HG02884 (cell line): ENCODE results near the gene DFFA.
"Not testable (repeated sequence)": the region's sequence is repeated elsewhere in the genome, so short reads cannot be mapped to it uniquely, and the experiment has no call there.

Experiments used
- ATAC-seq: cut with Tn5 transposase; IDR thresholded peaks from one replicate; pipeline ENCODE4 v1.9.1; 2021; ENCODE audit warnings: mild to moderate bottlenecking, moderate library complexity; ENCODE audit not compliant: unreplicated experiment

The DFFA gene

GRCh38 chr1:10506046-10506676 lies 33.8 kb upstream of the DFFA start:
- not testable (repeated sequence) for ATAC-seq

- no peak for ATAC-seq
These were observed 31.9 kb upstream of the DFFA start for GRCh38 chr1:10504249-10504648.

DNA sequence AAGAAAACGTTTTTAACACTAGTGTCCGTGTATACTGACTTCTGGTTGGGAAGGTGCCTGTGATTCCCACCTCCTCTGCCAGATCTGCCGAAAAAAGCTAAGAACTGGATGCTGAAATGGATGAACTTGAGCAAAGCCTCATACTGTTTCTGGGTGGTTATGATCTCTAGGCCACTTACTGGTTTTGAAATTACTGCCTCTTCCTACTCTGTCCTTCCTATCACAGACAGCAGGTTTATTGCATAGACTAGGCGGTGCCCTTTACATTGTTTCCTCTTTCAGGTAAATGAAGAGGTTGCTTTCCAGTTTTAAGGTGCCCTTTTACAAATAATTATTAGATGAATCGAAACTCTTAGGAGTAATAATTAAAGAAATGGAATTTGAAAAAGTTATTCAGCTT lies 29.9 kb upstream of the DFFA start:
- no peak for ATAC-seq

DNA sequence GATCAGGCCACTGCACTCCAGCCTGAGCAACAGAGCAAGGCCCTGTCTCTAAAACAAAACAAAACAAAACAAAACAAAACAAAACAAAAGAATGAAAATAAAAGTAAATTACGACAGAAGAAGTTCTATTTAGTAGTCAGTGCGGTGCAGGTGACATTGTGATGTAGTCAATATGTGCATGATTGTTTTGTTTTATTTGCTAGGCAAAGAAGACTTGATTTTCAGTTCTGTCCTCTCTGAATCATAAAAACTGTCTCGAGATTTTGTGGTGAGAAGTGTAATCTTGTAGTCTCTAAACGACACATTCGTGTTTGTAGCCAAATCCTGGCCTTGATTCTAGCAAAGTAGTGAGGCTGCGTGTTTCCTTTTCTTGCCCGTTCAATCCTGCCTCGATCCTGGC lies 25.9 kb upstream of the DFFA start:
- no peak for ATAC-seq

- ATAC-seq: no peak
These were observed 24.8 kb upstream of the DFFA start for GRCh38 chr1:10497109-10497508.

DNA sequence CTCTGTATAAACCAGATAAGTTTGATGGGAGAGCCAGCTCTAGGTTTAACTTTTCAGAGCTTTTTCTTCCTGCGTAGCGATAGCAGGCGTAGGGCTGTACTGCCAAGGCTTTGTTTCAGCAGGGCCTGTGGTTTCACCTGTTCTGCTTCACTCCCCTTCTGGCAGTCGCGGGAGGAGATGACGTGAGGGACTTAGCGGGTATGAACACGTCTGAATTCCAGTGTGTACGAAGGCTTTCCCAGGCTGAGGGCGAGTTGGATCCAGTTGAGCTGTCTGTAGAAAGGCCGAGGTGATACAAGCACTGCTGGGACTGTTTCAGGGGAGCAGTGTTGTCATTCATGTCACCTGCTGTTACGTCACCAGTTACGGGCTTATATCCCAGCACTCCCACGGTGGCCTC lies 23.6 kb upstream of the DFFA start:
- no peak for ATAC-seq

DNA sequence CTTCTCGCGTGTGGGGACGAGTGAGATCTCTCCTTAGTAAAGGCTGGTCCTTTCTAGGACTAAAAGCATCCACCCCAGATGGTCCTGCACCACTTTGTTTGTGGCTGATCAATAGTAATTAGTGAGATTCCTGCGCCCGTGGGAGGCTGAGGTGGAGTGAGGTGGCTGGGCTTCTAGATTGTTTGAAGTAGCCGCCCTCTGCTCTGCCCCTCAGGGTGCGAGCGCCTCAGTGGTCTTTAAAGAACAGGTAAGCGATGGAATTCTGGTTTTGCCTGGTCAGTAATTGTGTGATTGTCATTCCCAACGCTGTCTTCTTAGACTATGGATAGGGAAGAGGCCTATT lies 23.1 kb upstream of the DFFA start:
- no peak for ATAC-seq

DNA sequence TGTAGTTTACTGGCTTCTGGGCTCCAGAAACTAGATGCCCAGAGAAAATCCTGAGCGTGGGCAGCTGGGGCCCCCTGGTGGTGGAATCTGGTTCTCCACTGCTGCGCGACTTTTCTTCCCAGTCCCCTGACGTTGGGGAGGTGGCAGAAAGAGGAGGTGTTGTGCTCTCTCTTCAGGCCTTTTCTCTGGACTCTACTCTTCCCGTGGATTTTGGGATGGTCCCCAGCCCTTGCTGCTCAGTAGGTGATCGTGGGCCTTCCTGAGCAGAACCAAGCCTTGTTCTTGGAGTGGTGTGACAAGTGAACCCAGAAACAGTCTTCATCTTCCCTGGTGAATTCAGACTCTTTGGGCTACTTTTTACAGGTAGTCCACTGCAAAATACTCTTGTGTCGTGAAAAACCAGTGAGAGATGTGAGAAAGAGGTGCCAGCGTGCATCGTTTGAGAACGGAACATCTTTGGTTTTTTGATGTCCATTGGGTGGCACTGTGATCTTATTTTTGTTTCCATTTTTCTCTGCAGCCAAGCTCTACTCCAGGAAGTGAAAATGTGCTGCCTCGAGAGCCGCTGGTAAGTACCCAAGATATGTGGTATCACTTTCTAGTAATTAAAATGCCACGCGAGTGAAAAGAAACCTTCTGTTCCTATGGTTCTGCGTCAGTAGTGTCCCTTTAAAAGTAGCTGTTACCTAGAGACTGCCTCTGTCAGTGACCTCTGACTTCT lies 22.6 kb upstream of the DFFA start:
- ATAC-seq: peak; percentile 75

- no peak for ATAC-seq
These were observed 22.1 kb upstream of the DFFA start for GRCh38 chr1:10494418-10494753.

- ATAC-seq: no peak
These were observed 18.1 kb upstream of the DFFA start for GRCh38 chr1:10490286-10490970.

DNA sequence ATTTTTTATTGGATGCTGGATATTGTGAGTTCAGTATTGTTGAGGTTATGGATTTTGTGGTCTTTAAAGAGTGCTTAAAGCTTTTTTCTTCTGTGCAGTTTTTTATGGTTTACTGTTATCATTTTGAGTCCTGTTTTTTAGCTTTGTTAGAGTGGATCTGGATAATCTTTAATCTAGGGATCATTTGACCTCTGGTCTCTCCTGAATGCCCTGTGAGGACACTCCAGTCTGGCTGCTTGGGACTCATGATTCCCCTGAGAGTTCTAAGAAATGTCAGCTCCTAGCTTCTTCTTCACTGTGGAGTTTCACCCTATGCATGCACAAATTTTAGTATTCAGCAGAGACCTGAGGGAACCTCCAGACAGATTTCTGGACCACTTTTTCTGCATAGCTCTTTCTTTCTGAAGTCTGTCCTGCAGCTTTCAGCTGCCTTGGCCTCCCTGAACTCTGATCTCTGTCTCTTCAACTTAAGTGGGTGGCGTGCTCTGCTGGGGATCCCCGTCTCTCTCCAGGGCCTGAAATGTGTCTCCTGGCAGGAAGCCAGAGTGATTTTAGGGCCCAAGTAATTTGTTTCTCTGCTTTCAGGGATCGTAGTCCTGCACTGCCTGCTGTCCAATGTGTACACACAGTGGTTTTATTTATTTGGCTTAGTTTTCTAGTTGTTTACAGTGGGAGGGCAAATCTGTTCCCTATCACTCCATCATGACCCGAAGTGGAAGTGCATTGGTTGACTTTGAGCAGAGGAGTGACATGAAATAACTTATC lies 17.1 kb upstream of the DFFA start:
- ATAC-seq: no peak

DNA sequence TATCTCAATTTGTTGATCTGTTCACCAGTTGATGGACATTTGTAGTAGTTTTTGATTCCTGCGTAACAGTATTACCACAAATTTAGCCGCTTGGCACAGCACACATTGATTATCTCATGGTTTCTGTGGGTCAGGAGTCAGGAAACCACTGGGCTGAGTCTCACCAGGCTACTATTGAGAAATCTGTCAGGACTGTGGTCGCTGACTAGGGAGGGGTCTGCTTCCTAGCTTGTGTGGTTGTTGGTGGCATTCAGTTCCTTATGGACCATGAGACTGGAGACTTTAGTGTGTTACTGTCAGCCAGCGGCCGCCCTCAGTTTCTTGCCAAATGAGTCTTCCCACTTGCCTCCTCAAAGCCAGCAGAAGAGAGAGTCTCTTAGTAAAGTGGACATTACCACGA lies 12.2 kb upstream of the DFFA start:
- ATAC-seq: no peak

DNA sequence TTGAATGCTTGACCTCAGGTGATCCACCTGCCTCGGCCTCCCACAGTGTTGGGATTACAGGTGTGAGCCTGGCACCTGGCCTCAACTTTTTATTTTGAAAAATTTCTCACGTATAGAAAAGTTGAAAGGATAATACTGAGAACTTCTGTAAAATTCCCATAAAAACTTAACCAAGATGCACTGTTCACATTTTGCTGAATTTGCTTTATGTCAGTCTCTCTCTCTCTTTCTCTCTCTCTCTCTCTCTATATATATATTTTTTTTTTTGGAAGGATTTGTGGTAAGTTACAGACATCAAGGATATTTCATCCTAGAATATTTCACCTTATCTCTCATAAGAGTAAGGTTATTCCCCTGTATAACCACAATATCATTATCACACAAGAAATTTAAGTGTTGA lies 8.3 kb upstream of the DFFA start:
- no peak for ATAC-seq

DNA sequence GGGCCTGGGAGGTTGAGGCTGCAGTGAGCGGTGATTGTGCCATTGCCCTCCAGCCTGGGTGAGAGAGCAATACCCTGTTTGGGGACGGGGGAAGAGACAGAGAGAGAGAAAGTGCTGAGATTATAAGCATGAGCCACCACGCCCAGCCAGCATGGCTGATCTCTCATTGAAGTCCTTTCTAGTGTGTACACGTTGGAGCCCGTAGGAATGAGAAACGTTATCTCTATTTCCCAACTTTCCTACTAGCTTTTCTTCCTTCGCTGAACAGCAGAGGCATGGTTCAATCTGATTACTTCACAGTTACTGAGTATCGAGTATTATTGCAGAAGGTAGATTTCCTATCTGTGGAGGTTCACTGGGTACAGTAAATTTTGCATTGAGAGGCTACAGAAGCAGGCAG lies 7.0 kb upstream of the DFFA start:
- ATAC-seq: no peak

DNA sequence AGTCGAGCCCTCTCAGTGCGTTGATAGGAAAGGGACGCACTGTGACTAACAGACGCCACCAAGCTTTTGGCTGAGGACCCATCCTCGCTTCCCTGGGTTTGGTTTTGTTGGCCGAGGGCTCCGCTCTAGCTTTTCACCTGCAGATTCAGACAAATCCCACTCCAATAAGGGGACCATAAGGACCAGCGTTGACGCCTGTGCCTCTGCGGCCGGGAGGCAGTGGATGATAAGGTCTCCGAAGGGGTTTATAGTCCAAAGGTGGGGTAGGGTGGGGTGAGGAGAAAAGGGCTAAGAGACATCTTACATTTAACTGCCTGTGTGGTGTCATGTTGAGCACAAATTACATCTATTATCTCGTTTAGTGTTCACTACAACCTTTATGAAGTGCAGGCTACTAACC lies 3.2 kb upstream of the DFFA start:
- no peak for ATAC-seq

DNA sequence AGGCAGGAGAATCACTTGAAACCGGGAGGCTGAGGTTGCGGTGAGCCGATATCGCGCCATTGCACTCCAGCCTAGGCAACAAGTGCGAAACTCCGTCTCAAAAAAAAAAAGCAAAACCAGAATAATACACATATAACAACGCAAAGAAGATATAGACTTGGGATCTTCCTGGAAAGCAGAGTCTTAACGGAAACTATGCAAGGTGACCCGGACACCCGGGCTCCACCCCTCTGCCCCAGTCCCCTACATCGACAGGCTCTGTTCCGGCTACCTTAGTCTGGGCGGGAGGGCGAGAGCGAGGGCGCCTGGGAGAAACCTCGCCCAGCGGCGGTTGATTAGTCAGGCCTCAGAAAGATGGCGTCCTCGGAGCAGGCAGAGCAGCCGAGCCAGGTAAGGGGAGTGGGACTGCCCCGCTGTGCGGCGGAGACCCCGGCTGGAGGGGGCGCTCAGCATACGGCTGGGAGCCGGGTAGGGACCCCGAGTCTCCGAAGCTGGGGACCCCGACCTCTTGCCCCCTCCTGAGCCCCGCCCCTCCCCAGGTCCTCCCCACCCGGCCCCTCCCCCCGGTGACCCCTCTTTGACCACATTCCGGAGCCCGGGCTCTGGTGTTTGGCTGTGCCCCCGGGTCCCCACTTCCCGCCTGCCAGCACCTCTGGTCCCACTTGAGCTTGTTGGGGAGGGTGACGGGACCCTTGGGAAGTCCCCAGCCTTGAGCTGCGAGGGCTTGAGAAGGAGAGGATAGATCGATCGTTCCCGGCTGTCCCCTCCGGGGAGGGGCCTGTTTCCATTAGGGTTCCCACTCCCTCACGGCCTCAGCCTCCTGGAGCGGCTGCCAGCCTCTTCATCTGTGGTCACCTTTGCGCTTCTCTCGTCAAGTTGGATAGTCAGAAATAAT lies 2.5 kb upstream of the DFFA start, which contains the start of gene PEX14:
Gene PEX14 (plus strand): TSS at position 338 of the 895 bp plus-strand sequence. CDS start 17 bp downstream, at position 355.
- ATAC-seq: peak; percentile 57

GRCh38 chr1:10474309-10474612 lies 1.9 kb upstream of the DFFA start:
- ATAC-seq: not testable (repeated sequence)

DNA sequence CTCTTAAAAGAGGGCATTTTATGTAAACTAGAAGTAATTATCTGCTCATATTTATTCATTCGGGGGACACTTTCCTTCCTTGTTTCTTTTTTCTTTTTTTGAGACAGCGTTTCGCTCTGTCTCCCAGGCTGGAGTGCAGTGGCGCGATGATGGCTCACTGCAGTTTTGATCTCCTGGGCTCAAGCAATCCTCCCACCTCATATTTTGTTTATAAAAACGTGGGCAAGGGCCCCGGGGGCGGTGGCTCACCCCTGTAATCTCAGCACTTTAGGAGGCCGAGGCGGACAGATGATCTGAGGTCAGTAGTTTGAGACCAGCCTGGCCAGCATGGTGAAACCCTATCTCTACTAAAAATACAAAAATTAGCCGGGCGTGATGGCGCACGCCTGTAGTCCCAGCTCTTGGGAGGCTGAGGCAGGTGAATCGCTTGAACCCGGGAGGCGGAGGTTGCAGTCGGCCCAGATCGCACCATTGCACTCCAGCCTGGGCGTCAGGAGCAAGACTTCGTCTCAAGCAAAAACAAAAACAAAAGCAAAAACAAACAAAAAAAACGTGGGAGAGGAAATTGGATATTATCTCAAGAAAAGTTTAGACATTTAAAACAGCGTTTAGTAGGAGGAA lies 926 bp upstream of the DFFA start:
- ATAC-seq: no peak

DNA sequence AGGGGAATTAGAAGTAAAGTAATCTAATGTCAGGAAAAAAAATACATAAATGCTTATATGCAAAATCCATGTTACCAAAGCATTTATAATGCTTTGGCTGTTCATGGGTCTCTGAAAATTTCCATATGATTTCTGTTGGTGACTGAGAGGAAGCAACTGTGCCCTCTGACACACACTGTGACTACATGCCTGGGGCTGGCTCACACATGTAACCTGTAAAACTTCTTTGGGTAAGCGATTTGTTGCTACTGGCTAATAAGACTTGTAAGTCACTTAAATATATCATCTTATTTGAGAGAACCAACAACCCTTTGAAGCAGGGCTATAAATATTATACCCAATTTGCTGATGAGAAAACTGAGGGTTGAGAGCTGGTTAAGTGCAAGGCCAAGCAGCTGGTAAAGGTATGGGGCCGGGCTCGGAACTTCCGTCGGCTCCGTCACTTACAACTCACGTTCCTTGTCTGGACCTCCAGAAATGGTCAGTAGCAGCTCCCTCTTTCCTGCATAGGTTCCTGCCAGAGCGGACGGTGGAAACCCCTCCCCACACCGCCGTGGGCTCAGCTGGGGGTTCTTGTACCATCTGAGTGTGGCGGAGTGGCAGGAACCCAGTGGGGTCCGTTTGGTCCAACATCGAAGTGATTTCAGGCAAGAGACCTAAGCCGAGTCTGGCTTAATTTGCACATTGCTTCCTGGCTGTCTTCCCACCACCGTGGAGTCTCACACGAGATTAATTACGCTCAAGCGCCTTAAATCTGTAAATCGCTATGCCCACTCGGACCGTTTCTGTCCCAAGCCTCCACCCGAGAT lies 714 bp downstream of the DFFA start:
- no peak for ATAC-seq

DNA sequence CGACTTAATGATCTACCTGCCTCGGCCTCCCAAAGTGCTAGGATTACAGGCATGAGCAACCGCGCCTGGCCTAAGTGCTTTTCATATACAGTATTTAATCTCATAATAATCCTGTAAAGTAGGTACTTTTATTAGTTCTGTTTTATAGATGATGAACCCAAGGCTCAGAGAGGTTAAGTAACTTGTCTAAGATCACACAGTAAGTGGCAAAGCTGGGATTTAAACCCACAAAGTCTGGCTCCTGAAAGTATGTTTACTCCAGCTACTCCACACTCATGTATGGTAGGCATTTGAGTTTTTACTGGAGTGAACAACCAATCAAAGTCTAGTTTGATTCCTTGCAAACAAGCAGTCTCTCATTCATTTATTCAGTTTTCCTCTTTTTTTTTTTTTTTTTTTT lies 2.3 kb downstream of the DFFA start:
- ATAC-seq: no peak
